Measurements from ENCODE around the gene LCK. TPM values are rescaled to one million over a fixed set of nuclear protein-coding genes. Genes with fewer than 3 reads are reported as not detected.

LCK gene
- total and polyA plus RNA-seq, 2 donors (not counting 1 experiment from before 2014, with no cell fraction given): not detected

DNA sequence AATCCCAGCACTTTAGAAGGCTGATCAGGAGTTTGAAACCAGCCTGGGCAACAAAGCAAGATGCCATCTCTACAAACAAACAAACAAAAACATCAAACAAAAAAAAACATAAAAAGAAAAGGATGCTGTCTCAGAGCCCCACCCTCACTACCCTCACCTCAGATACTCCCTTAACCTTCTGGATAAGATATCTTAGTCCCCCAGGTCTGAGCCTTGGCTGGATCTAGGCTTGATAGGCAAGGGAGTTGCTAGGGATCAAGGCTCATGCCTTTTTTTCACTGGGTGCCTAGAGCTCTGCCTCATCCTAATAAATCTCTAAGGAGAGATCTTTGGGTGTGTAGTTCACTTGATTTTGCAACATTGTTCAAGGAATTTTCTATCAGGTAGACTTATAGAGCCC lies 48.3 kb downstream of the LCK start:
- Histone ChIP-seq H2AFZ (ENCODE audit: low read length) (no peak overlapping the region), H3K4me1 (ENCODE audit: control insufficient read depth, extremely low read depth, insufficient read depth, low read length) (no peaks in the 10 kb centered on the region), H4K20me1 (ENCODE audit: control insufficient read depth, extremely low read depth, insufficient read depth, low read length) (no peaks in the 10 kb centered on the region), H3K27me3 (ENCODE audit: control insufficient read depth, insufficient read depth, low read length) (no peaks in the 10 kb centered on the region), H3K36me3 (ENCODE audit: control insufficient read depth, insufficient read depth, low read length) (peaks cover 6% of the 10 kb centered on the region), H3K4me2 (ENCODE audit: extremely low read depth, insufficient read depth, low read length) (no peak overlapping the region), H3K9ac (ENCODE audit: insufficient read depth, low read length) (no peak overlapping the region), H3K9me3 (ENCODE audit: control insufficient read depth, insufficient read depth, low read depth, low read length) (no peaks in the 10 kb centered on the region), H3K27ac (ENCODE audit: insufficient read depth, low read length) (no peak overlapping the region), H3K4me3 (replicated peaks in 1 of 4; ENCODE audit: control extremely low read depth in 1 of 4, insufficient read depth in 1 of 4, low read depth in 3 of 4, low read length in 4 of 4) (no peak overlapping the region), H3K79me2 (ENCODE audit: control insufficient read depth, insufficient read depth, low read length) (peaks cover 35% of the 10 kb centered on the region)
- TF ChIP-seq, protein P1, sequence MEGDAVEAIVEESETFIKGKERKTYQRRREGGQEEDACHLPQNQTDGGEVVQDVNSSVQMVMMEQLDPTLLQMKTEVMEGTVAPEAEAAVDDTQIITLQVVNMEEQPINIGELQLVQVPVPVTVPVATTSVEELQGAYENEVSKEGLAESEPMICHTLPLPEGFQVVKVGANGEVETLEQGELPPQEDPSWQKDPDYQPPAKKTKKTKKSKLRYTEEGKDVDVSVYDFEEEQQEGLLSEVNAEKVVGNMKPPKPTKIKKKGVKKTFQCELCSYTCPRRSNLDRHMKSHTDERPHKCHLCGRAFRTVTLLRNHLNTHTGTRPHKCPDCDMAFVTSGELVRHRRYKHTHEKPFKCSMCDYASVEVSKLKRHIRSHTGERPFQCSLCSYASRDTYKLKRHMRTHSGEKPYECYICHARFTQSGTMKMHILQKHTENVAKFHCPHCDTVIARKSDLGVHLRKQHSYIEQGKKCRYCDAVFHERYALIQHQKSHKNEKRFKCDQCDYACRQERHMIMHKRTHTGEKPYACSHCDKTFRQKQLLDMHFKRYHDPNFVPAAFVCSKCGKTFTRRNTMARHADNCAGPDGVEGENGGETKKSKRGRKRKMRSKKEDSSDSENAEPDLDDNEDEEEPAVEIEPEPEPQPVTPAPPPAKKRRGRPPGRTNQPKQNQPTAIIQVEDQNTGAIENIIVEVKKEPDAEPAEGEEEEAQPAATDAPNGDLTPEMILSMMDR (conservative IDR thresholded peaks at IDR 0.05 in 1 of 2, IDR thresholded peaks at IDR 0.05 in 1 of 2; ENCODE audit: low read depth in 1 of 2, low read length in 2 of 2): no peak
- no peak for TF ChIP-seq EZH2 (IDR thresholded peaks at IDR 0.05; ENCODE audit: low read length, missing control alignments)
- no peak for DNase-seq (ENCODE audit: low read depth in 2 of 2)

DNA sequence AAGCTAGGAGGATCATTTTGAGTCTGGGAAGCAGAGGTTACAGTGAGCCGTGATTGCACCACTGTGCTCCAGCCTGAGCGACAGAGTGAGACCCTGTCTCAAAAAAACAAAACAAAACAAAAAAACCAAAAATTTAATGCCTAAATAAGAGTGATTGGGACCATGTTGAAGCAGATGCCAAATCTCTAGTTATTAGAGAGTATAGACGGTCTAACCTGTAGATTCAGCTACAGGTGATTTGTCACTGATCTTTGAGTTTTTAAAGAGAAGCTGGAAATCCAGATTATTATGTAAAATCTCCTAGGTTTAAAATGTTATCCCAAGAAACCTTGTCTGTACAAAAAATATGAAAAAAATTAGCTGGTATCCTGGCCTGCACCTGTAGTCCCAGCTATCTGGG lies 52.3 kb downstream of the LCK start:
- Histone ChIP-seq H3K4me3 (replicated peaks in 1 of 4; ENCODE audit: control extremely low read depth in 1 of 4, insufficient read depth in 1 of 4, low read depth in 3 of 4, low read length in 4 of 4) (no peak overlapping the region), H3K4me2 (ENCODE audit: extremely low read depth, insufficient read depth, low read length) (no peak overlapping the region), H3K36me3 (ENCODE audit: control insufficient read depth, insufficient read depth, low read length) (peaks cover 7% of the 10 kb centered on the region), H3K79me2 (ENCODE audit: control insufficient read depth, insufficient read depth, low read length) (peaks cover 15% of the 10 kb centered on the region), H3K4me1 (ENCODE audit: control insufficient read depth, extremely low read depth, insufficient read depth, low read length) (no peaks in the 10 kb centered on the region), H3K27me3 (ENCODE audit: control insufficient read depth, insufficient read depth, low read length) (no peaks in the 10 kb centered on the region), H3K9me3 (ENCODE audit: control insufficient read depth, insufficient read depth, low read depth, low read length) (no peaks in the 10 kb centered on the region), H3K27ac (ENCODE audit: insufficient read depth, low read length) (no peak overlapping the region), H2AFZ (ENCODE audit: low read length) (no peak overlapping the region), H4K20me1 (ENCODE audit: control insufficient read depth, extremely low read depth, insufficient read depth, low read length) (no peaks in the 10 kb centered on the region), H3K9ac (ENCODE audit: insufficient read depth, low read length) (no peak overlapping the region)
- no peak for DNase-seq (ENCODE audit: low read depth in 2 of 2)
- TF ChIP-seq EZH2 (IDR thresholded peaks at IDR 0.05; ENCODE audit: low read length, missing control alignments): no peak
- TF ChIP-seq, protein P1 (conservative IDR thresholded peaks at IDR 0.05 in 1 of 2, IDR thresholded peaks at IDR 0.05 in 1 of 2; ENCODE audit: low read depth in 1 of 2, low read length in 2 of 2): no peak

DNA sequence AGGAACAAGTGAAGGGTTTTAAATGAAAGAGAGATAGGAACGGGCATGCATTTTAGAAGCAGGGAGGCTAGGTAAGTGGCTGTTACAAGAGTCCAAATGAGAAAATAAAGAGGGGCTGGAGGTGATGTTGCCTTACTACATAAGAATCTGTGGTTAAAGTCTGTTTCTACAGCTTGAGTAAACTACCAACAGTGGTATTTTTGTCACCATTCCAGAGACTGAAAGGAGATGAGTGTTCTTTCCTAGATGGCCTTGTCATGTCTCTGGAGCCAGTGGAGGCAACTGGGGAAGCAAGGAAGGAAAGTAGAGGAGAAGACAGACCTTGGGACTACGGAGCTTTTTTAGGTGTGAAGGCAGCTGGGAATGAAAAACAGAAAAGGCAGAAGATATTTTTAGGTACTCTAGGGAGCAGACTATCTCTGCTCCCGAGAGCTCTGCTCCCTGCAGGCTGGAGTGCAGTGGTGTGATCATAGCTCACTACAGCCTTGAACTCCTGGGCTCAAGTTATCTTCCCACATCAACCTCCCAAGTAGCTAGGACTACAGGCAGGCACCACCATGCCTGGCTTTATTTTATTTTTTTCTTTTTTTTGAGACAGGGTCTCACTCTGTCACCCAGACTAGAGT lies 53.0 kb downstream of the LCK start:
- Histone ChIP-seq H3K9ac (ENCODE audit: insufficient read depth, low read length) (no peak overlapping the region), H3K27ac (ENCODE audit: insufficient read depth, low read length) (no peak overlapping the region), H3K9me3 (ENCODE audit: control insufficient read depth, insufficient read depth, low read depth, low read length) (no peaks in the 10 kb centered on the region), H3K4me3 (replicated peaks in 1 of 4; ENCODE audit: control extremely low read depth in 1 of 4, insufficient read depth in 1 of 4, low read depth in 3 of 4, low read length in 4 of 4) (no peak overlapping the region), H3K79me2 (ENCODE audit: control insufficient read depth, insufficient read depth, low read length) (peaks cover 17% of the 10 kb centered on the region), H3K27me3 (ENCODE audit: control insufficient read depth, insufficient read depth, low read length) (no peaks in the 10 kb centered on the region), H2AFZ (ENCODE audit: low read length) (no peak overlapping the region), H4K20me1 (ENCODE audit: control insufficient read depth, extremely low read depth, insufficient read depth, low read length) (no peaks in the 10 kb centered on the region), H3K36me3 (ENCODE audit: control insufficient read depth, insufficient read depth, low read length) (peaks cover 7% of the 10 kb centered on the region), H3K4me2 (ENCODE audit: extremely low read depth, insufficient read depth, low read length) (no peak overlapping the region), H3K4me1 (ENCODE audit: control insufficient read depth, extremely low read depth, insufficient read depth, low read length) (no peaks in the 10 kb centered on the region)
- TF ChIP-seq, protein P1 (conservative IDR thresholded peaks at IDR 0.05 in 1 of 2, IDR thresholded peaks at IDR 0.05 in 1 of 2; ENCODE audit: low read depth in 1 of 2, low read length in 2 of 2): no peak
- no peak for TF ChIP-seq EZH2 (IDR thresholded peaks at IDR 0.05; ENCODE audit: low read length, missing control alignments)
- peak in 1 of 2 donors; percentile 58 for DNase-seq (ENCODE audit: low read depth in 2 of 2)

Data from fibroblast of lung (primary cell).